HEK293 (cell line): Measurements from ENCODE around the gene RAB10.
"Not testable (repeated sequence)": the region's sequence is repeated elsewhere in the genome, so short reads cannot be mapped to it uniquely, and the experiment has no call there.

ENCODE experiments used
- CTCF ChIA-PET: fragments of 350-600 bp; formaldehyde crosslinking; extraction: SDS; loops from one replicate; lab custom pipeline; 2021; ENCODE audit warnings: antibody characterized with exemption; lab: Yijun Ruan, JAX
- POLR2A ChIA-PET: fragments of 300-600 bp; formaldehyde crosslinking; extraction: SDS; loops from one replicate; lab custom pipeline; 2020; ENCODE audit warnings: antibody characterized with exemption, inconsistent platforms; lab: Yijun Ruan, JAX
- H3K27ac ChIP-seq: fragments of 200-500 bp; sonication (Bioruptor generic); 2 replicates; pipeline ENCODE4 v1.5.1; 2014; ENCODE audit warnings: low read depth, low read length, control low read depth, inconsistent platforms; ENCODE audit errors: extremely low read depth
- H3K36me3 ChIP-seq, 2 experiments: fragments of 200-500 bp in 1 of 2; sonication (Bioruptor generic) in 1 of 2; 1 replicate in 1 of 2; 2 replicates in 1 of 2; pipeline ENCODE4 v1.5.1; 2014 to 2017; ENCODE audit warnings: inconsistent platforms in 2 of 2, low read length in 2 of 2; ENCODE audit not compliant: control insufficient read depth in 2 of 2, insufficient read depth in 1 of 2
- H3K4me1 ChIP-seq: fragments of 200-500 bp; sonication (Bioruptor generic); 2 replicates; pipeline ENCODE4 v1.5.1; 2014; ENCODE audit warnings: mild to moderate bottlenecking, low read length, inconsistent platforms; ENCODE audit not compliant: control insufficient read depth, insufficient read depth
- H3K4me3 ChIP-seq: 2 replicates; pipeline ENCODE4 v1.5.1; 2011; ENCODE audit warnings: low read depth, mild to moderate bottlenecking, control low read depth, low read length, moderate library complexity
- H3K9me3 ChIP-seq: fragments of 200-500 bp; sonication (Bioruptor generic); 2 replicates; pipeline ENCODE4 v1.5.1; 2014; ENCODE audit warnings: low read depth, low read length, inconsistent platforms; ENCODE audit not compliant: control insufficient read depth, insufficient read depth
- BCL6B ChIP-seq: fragments of 450-650 bp; formaldehyde crosslinking; IDR thresholded peaks from 2 replicates; pipeline ENCODE4 v1.5.1; 2017; ENCODE audit warnings: missing biosample characterization, missing genetic modification characterization
- FEZF1 ChIP-seq: fragments of 450-650 bp; formaldehyde crosslinking; IDR thresholded peaks from 2 replicates; pipeline ENCODE4 v1.5.1; 2016; ENCODE audit warnings: missing biosample characterization, missing genetic modification characterization
- PRDM1 ChIP-seq: fragments of 450-650 bp; formaldehyde crosslinking; IDR thresholded peaks from 2 replicates; pipeline ENCODE4; 2016; ENCODE audit warnings: missing biosample characterization, missing genetic modification characterization
- PRDM10 ChIP-seq: fragments of 450-650 bp; formaldehyde crosslinking; IDR thresholded peaks from 2 replicates; pipeline ENCODE4 v1.5.1; 2016; ENCODE audit warnings: missing biosample characterization, missing genetic modification characterization
- PRDM4 ChIP-seq: fragments of 450-650 bp; formaldehyde crosslinking; IDR thresholded peaks from 2 replicates; pipeline ENCODE4 v1.5.1; 2017; ENCODE audit warnings: missing biosample characterization, missing genetic modification characterization
- SETDB1 ChIP-seq: IDR thresholded peaks from one replicate; pipeline ENCODE4 v1.6.1; 2017; ENCODE audit warnings: mild to moderate bottlenecking, low read length, moderate library complexity, mixed read lengths; ENCODE audit not compliant: insufficient read length
- ZBTB11 ChIP-seq: fragments of 450-650 bp; formaldehyde crosslinking; conservative IDR thresholded peaks from 2 replicates; pipeline ENCODE4 v1.5.1; 2016; ENCODE audit warnings: low read depth, missing biosample characterization, missing genetic modification characterization
- ZNF335 ChIP-seq: fragments of 450-650 bp; formaldehyde crosslinking; conservative IDR thresholded peaks from 2 replicates; pipeline ENCODE4 v1.5.1; 2016; ENCODE audit warnings: missing biosample characterization, missing genetic modification characterization
- ZNF362 ChIP-seq: fragments of 450-650 bp; formaldehyde crosslinking; IDR thresholded peaks from 2 replicates; pipeline ENCODE4 v1.5.1; 2016; ENCODE audit warnings: missing biosample characterization, missing genetic modification characterization
- ZNF37A ChIP-seq: fragments of 450-650 bp; IDR thresholded peaks from 2 replicates; pipeline ENCODE4 v1.5.1; 2018; ENCODE audit warnings: missing biosample characterization, missing genetic modification characterization
- ZNF416 ChIP-seq: fragments of 450-650 bp; formaldehyde crosslinking; IDR thresholded peaks from 2 replicates; pipeline ENCODE4 v1.5.1; 2016; ENCODE audit warnings: missing biosample characterization, missing genetic modification characterization
- ZNF501 ChIP-seq: fragments of 450-650 bp; formaldehyde crosslinking; IDR thresholded peaks from 2 replicates; pipeline ENCODE4 v1.5.1; 2016; ENCODE audit warnings: missing biosample characterization, missing genetic modification characterization
- ZNF548 ChIP-seq: fragments of 450-650 bp; formaldehyde crosslinking; IDR thresholded peaks from 2 replicates; pipeline ENCODE4 v1.5.1; 2016; ENCODE audit warnings: missing biosample characterization, missing genetic modification characterization
- ZNF585B ChIP-seq: fragments of 450-650 bp; formaldehyde crosslinking; IDR thresholded peaks from 2 replicates; pipeline ENCODE4 v1.5.1; 2016; ENCODE audit warnings: missing biosample characterization, missing genetic modification characterization
- ZNF843 ChIP-seq: fragments of 450-650 bp; formaldehyde crosslinking; IDR thresholded peaks from 2 replicates; pipeline ENCODE4 v1.5.1; 2016; ENCODE audit warnings: missing biosample characterization, missing genetic modification characterization
- ZSCAN23 ChIP-seq: fragments of 450-650 bp; formaldehyde crosslinking; IDR thresholded peaks from 2 replicates; pipeline ENCODE4 v1.5.1; 2016; ENCODE audit warnings: missing biosample characterization, missing genetic modification characterization

Gene RAB10

DNA sequence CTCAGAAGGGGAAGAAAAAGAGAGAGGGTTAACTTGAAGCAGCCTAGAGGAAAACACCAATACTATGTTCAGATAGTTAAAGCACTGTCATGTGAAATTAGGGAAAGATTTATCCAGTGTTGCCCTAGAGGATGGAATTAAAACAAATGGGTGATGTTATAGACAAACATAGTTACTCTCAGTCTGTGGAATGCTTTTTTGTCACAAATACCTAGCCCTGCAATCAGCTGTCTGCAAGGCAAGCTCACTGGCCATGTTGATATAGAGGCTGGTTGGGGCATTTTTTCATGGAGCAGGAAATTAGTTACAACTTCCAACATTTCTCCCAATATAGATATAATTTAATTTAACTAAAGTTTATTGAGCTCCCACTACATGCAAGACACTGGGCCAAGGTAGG, 8.4 kb upstream of the RAB10 start:
- CTCF ChIA-PET = interaction anchor here (0.6 to 0.9 kb wide), 2 partner anchors 8 to 15 kb away, joined by 3 to 4 read pairs; partner anchors contain the start of gene RAB10

DNA sequence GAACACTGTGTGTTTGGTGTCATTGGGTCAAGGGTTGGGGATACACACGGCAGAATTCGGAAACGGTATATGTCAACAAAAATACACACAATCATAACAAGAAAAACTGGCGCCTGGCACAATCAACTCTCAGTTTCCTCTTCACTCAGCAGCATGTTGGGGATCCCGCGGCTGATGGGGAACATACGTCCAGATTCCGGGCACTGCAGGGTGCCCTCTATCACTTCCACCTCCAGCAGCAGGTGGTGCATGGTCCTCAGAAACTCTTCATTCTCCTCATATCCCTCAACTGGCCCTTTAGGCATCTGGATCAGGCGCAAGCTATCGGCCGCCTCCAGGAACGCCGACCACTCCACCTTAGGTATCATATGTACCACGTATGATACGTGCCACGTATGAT, 5.8 kb upstream of the RAB10 start:
- POLR2A ChIA-PET, CTCF ChIA-PET, H3K36me3 ChIP-seq: not testable (repeated sequence)

More for the DNA sequence above, 8.4 kb upstream of the RAB10 start:
- H3K27ac ChIP-seq = no peak overlapping the region
- H3K36me3 ChIP-seq = no peaks in the 10 kb centered on the region
- POLR2A ChIA-PET = interaction anchor here (1.5 kb wide), 1 partner anchor 9 kb away, joined by 7 read pairs; the partner anchor contains the start of gene RAB10
- no peak overlapping the region for H3K4me3 ChIP-seq
- H3K9me3 ChIP-seq = no peaks in the 10 kb centered on the region
- no peaks in the 10 kb centered on the region for H3K4me1 ChIP-seq
- no peak for TF ChIP-seq BCL6B (tag by site-specific recombination)
- no peak for TF ChIP-seq ZNF585B (tag by site-specific recombination)
- no peak for TF ChIP-seq ZNF416
- TF ChIP-seq ZNF548 (tag by site-specific recombination) = no peak
- no peak for TF ChIP-seq SETDB1
- TF ChIP-seq ZNF501 (tag by site-specific recombination) = no peak
- TF ChIP-seq ZNF37A (tag by site-specific recombination) = no peak
- no peak for TF ChIP-seq FEZF1 (tag by site-specific recombination)
- no peak for TF ChIP-seq ZBTB11 (tag by site-specific recombination)
- TF ChIP-seq ZNF843 = no peak
- TF ChIP-seq PRDM4 (tag by site-specific recombination) = no peak
- no peak for TF ChIP-seq ZSCAN23 (tag by site-specific recombination)

GRCh38 chr2:26032586-26033269, 1.2 kb upstream of the RAB10 start:
- peak overlapping the region; percentile 91 for H3K27ac ChIP-seq
- H3K4me1 ChIP-seq, H3K9me3 ChIP-seq, H3K36me3 ChIP-seq: not testable (repeated sequence)
- peak overlapping the region; percentile 92 for H3K4me3 ChIP-seq
- CTCF ChIA-PET = interaction anchor here (1.0 to 1.8 kb wide), 5 partner anchors 12 to 180 kb away, joined by 3 to 6 read pairs (median 3); no protein-coding TSS in a partner anchor
- POLR2A ChIA-PET = interaction anchor here (0.7 to 3.1 kb wide), 13 partner anchors 11 to 222 kb away, joined by 3 to 24 read pairs (median 6); partner anchors contain the start of genes ASXL2, HADHA, HADHB and KIF3C
- TF ChIP-seq ZNF335 (tag by site-specific recombination) = peak; percentile 82
- TF ChIP-seq PRDM10 (tag by site-specific recombination) = peak; percentile 97
- peak; percentile 49; the same call in 1 of the 2 replicates for TF ChIP-seq PRDM1 (tag by site-specific recombination)
- peak; percentile 72 for TF ChIP-seq ZNF362 (tag by site-specific recombination)

More for the DNA sequence above, 5.8 kb upstream of the RAB10 start:
- not testable (repeated sequence) for H3K4me3 ChIP-seq, H3K27ac ChIP-seq, H3K9me3 ChIP-seq, H3K4me1 ChIP-seq
